Thyroid gland (tissue), 4 donors: ENCODE measurements around the gene HLX. TPM values are rescaled to one million over a fixed set of nuclear protein-coding genes. Genes with fewer than 3 reads are reported as not detected.

Experiments used
- DNase-seq, 2 donors: peaks; one replicate each; pipeline ENCODE4 v3.0.0-alpha.2; 2019
- H3K27ac ChIP-seq, 3 donors: fragments of 200-600 bp; sonication (generic); 1 replicate in 2 of 3; 2 replicates in 1 of 3; pipeline ENCODE4 v1.5.1; 2016 to 2019; ENCODE audit warnings: mild to moderate bottlenecking in 1 of 3, moderate library complexity in 1 of 3
- H3K27me3 ChIP-seq: fragments of 200-600 bp; sonication (generic); one replicate; pipeline ENCODE4 v1.5.1; 2019
- H3K36me3 ChIP-seq, 2 donors: fragments of 200-600 bp; sonication (generic); one replicate each; pipeline ENCODE4 v1.5.1; 2016 to 2019
- H3K4me1 ChIP-seq, 2 donors: fragments of 200-600 bp; sonication (generic); one replicate each; pipeline ENCODE4 v1.5.1; 2017 to 2019
- H3K4me3 ChIP-seq, 3 donors: fragments of 200-600 bp; sonication (generic); replicated peaks in 1 of 3; 1 replicate in 2 of 3; 2 replicates in 1 of 3; pipeline ENCODE4 v1.5.1; 2016; ENCODE audit warnings: mild to moderate bottlenecking in 1 of 3
- H3K9me3 ChIP-seq: fragments of 200-600 bp; sonication (generic); one replicate; pipeline ENCODE4 v1.5.1; 2017
- CTCF ChIP-seq, 6 experiments: fragments of 200-600 bp in 3 of 6; fragments of 450-650 bp in 3 of 6; sonication (generic) in 3 of 6; IDR thresholded peaks; one replicate each; pipeline ENCODE4 v1.5.1; 2016 to 2019; ENCODE audit warnings: antibody characterized with exemption in 6 of 6, mild to moderate bottlenecking in 2 of 6, inconsistent platforms in 1 of 6, moderate library complexity in 1 of 6
- POLR2A ChIP-seq, 2 donors: fragments of 450-650 bp; IDR thresholded peaks; one replicate each; pipeline ENCODE4 v1.6.1; 2017; ENCODE audit warnings: antibody characterized with exemption in 2 of 2, mild to moderate bottlenecking in 2 of 2, moderate library complexity in 1 of 2
- WGBS, 2 donors: methylation state at CpG; one replicate each; pipeline ENCODE4 v1.1.5; 2017; 5-methylcytosine and 5-hydroxymethylcytosine counted together
- intact Hi-C: fragments of 100-400 bp; cut with DNase I; formaldehyde crosslinking; loops from one replicate; pipeline ENCODE4 v1.15.1; 2023
- total RNA-seq, 4 donors: library from RNA; depleted of rRNA; stranded (reverse); fragments of >200 nt; gene quantifications; one replicate each; pipeline ENCODE4 v1.2.3, GENCODE V29; 2016

Gene HLX
- total RNA-seq, 4 donors from 2014 or later: 3.1 to 5.1 (median 4.2) TPM

DNA sequence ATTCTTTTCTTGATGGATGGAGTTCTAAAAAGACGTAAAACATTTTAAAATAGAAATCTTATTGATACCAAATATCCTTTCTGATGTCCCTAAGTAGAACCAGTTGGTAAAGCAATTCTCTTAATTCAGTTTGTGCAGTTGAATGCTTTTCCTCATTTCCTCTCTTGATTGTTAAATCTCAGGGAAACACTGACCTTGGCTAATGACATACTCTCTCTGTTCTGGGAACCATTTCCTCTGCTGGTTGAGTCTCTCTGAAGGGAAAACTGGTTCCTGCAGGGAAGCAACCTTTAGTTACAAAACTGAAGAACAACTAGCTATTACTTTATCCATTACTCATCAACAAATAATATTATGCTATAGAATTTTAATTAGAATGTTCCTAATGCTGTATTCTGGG is 36.7 kb downstream of the HLX start:
- 86 to 90% methylated on average over 1 of the region's 1 CpG for WGBS, 2 donors
- no peak overlapping the region for H3K27ac ChIP-seq
- no peak overlapping the region for H3K4me3 ChIP-seq
- no peaks in the 10 kb centered on the region for H3K36me3 ChIP-seq
- H3K4me1 ChIP-seq: no peaks in the 10 kb centered on the region
- intact Hi-C loops: no loop called here
- no peaks in the 10 kb centered on the region for H3K27me3 ChIP-seq
- DNase-seq: no peak
- TF ChIP-seq POLR2A (IDR thresholded peaks at IDR 0.05) (no peak), CTCF (IDR thresholded peaks at IDR 0.05) (no peak)
- no peaks in the 10 kb centered on the region for H3K9me3 ChIP-seq

- Histone ChIP-seq H3K27ac (no peak overlapping the region), H3K27me3 (no peaks in the 10 kb centered on the region), H3K4me1 (no peaks in the 10 kb centered on the region), H3K36me3 (no peaks in the 10 kb centered on the region), H3K4me3 (no peak overlapping the region), H3K9me3 (no peaks in the 10 kb centered on the region)
- 64 to 65% methylated on average over 5 of the region's 5 CpGs for WGBS, 2 donors
- intact Hi-C loops: no loop called here
- no peak for DNase-seq
- no peak for TF ChIP-seq CTCF (IDR thresholded peaks at IDR 0.05)
- no peak for TF ChIP-seq POLR2A (IDR thresholded peaks at IDR 0.05)
Observed at GRCh38 chr1:220917101-220917500, 37.9 kb downstream of the HLX start.

DNA sequence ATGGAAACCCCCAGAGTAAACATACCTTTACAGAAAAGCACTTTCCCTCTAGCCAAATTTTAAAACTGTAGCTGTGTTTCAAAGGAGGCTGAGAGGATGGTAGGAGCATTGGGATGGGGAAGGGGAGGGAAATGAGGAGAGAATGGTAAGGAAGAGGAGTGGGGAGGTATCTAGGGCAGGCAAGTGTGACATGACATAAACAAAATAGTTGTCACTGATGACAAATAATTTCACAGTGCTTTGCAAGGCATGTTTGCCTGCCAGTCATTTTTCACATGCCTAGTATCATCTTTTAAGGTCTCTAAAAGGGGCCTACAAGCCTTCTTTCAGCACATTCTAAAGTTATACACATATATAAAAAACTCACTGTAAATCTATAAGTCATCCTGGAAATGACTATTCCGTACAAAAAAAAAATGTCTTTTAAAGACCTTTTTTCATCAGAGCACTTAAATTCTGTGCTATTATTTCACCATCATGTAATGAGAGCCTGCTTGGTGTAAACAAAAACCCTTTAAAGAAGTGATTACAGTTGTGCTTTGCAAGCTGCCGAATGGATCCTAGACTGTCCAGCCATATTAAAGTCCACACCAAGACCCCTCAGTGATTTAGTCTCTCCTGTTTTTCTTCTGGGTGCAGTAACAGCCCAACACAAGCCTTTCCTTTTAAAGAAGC is 38.4 kb downstream of the HLX start:
- intact Hi-C loops: no loop called here
- Histone ChIP-seq H3K4me3 (no peak overlapping the region), H3K9me3 (no peaks in the 10 kb centered on the region), H3K27ac (no peak overlapping the region), H3K36me3 (no peaks in the 10 kb centered on the region), H3K27me3 (no peaks in the 10 kb centered on the region), H3K4me1 (no peaks in the 10 kb centered on the region)
- 82 to 93% methylated on average over 2 of the region's 2 CpGs for WGBS, 2 donors
- TF ChIP-seq CTCF (IDR thresholded peaks at IDR 0.05) (no peak), POLR2A (IDR thresholded peaks at IDR 0.05) (no peak)
- DNase-seq: no peak

DNA sequence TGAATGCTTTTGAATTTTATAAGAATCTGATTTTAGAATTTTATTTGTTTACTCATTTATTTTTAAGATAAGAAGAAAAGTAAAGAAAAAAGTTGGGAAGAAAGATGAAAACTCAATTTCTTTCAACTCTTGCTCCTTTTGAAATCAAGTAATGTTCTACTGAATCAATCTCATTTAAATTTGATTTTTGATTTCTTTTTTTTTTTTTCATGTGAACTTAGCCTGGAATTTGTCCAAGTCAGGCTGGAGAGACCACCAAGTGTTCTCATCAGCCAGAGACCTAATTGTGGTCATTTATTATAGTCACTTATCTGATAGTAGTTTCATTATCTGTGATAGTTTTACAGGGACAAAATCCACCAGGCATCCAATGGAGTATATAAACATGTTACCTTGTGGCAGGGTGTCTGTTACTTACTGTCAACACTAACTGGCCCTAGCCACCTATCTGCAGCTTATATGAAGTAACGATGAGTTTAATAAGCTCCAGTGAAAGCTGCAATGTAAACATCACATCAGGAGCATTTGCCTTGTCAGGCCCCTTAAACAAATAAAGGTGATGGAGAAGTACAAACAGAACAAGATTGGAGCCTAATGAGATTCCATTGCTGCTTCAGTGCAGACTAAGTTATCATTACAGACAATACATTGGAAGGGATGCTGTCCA is 39.2 kb downstream of the HLX start:
- Histone ChIP-seq H3K36me3 (no peaks in the 10 kb centered on the region), H3K27ac (no peak overlapping the region), H3K4me1 (no peaks in the 10 kb centered on the region), H3K27me3 (no peaks in the 10 kb centered on the region), H3K4me3 (no peak overlapping the region), H3K9me3 (no peaks in the 10 kb centered on the region)
- 23 to 62% methylated on average over 1 of the region's 1 CpG for WGBS, 2 donors
- intact Hi-C loops: no loop called here
- no peak for TF ChIP-seq CTCF (IDR thresholded peaks at IDR 0.05)
- DNase-seq: no peak

- no peak overlapping the region for H3K27ac ChIP-seq
- H3K27me3 ChIP-seq: no peaks in the 10 kb centered on the region
- 85 to 89% methylated on average over 2 of the region's 2 CpGs for WGBS, 2 donors
- no peak overlapping the region for H3K4me3 ChIP-seq
- no peaks in the 10 kb centered on the region for H3K9me3 ChIP-seq
- no peak for DNase-seq
- H3K4me1 ChIP-seq: no peaks in the 10 kb centered on the region
- intact Hi-C loops: no loop called here
- TF ChIP-seq POLR2A (IDR thresholded peaks at IDR 0.05): no peak
- no peak for TF ChIP-seq CTCF (IDR thresholded peaks at IDR 0.05)
- no peaks in the 10 kb centered on the region for H3K36me3 ChIP-seq
Observed at GRCh38 chr1:220920967-220921366, 41.7 kb downstream of the HLX start.
